ENCODE measurements around the gene HNF4A. TPM values are rescaled to one million over a fixed set of nuclear protein-coding genes. Genes with fewer than 3 reads are reported as not detected.

HNF4A gene
- total RNA-seq, 4 donors from 2014 or later: 0.63 TPM; not detected in 3

DNA sequence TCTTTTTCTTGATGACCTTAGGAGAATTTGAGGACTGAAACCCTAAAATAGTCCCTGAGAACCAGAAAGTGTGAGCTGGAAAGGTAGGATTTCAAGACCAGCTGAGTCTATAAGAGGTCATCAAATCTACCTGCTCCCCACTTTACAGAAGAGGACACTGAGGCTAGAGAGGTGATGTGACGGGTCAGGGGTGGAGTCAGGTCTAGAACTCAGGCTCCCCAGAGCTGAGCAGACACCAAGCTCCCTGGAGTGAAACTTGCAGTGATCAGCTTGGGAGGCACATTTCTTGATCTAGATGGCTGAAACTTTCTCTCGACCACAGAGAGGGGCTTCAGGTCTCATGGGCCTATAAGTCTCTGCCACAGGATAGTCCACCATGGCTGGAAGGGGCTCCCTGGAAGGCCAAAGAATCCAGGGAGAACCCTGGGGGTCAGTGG is 55.1 kb downstream of the HNF4A start:
- Histone ChIP-seq H3K27me3 (peaks cover 0 to 25% (median 0%) of the 10 kb centered on the region in 4 donors), H3K27ac (replicated peaks in 1 of 4) (no peak overlapping the region), H3K4me1 (no peaks in the 10 kb centered on the region), H3K4me3 (no peak overlapping the region), H3K9me3 (no peaks in the 10 kb centered on the region), H3K36me3 (no peaks in the 10 kb centered on the region)
- 90% methylated on average over 2 of the region's 2 CpGs for WGBS
- TF ChIP-seq POLR2AphosphoS5 (IDR thresholded peaks at IDR 0.05) (no peak), POLR2A (IDR thresholded peaks at IDR 0.05; ENCODE audit: low read depth) (no peak), EP300 (IDR thresholded peaks at IDR 0.05) (no peak)
- TF ChIP-seq, protein P1, sequence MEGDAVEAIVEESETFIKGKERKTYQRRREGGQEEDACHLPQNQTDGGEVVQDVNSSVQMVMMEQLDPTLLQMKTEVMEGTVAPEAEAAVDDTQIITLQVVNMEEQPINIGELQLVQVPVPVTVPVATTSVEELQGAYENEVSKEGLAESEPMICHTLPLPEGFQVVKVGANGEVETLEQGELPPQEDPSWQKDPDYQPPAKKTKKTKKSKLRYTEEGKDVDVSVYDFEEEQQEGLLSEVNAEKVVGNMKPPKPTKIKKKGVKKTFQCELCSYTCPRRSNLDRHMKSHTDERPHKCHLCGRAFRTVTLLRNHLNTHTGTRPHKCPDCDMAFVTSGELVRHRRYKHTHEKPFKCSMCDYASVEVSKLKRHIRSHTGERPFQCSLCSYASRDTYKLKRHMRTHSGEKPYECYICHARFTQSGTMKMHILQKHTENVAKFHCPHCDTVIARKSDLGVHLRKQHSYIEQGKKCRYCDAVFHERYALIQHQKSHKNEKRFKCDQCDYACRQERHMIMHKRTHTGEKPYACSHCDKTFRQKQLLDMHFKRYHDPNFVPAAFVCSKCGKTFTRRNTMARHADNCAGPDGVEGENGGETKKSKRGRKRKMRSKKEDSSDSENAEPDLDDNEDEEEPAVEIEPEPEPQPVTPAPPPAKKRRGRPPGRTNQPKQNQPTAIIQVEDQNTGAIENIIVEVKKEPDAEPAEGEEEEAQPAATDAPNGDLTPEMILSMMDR (IDR thresholded peaks at IDR 0.05): no peak
- intact Hi-C loops (cut with DNase I): no loop called here
- no peak for DNase-seq (ENCODE audit: extremely low spot score)

GRCh38 chr20:44411020-44411756 is 55.7 kb downstream of the HNF4A start:
- DNase-seq (ENCODE audit: extremely low spot score): no peak
- TF ChIP-seq POLR2AphosphoS5 (IDR thresholded peaks at IDR 0.05): no peak
- TF ChIP-seq POLR2A (IDR thresholded peaks at IDR 0.05; ENCODE audit: low read depth): no peak
- TF ChIP-seq EP300 (IDR thresholded peaks at IDR 0.05): no peak
- TF ChIP-seq, protein P1 (IDR thresholded peaks at IDR 0.05): no peak
- 87% methylated on average over 12 of the region's 28 CpGs for WGBS
- Histone ChIP-seq H3K27me3 (peaks cover 0 to 25% (median 0%) of the 10 kb centered on the region in 4 donors), H3K4me1 (no peaks in the 10 kb centered on the region), H3K36me3 (no peaks in the 10 kb centered on the region), H3K27ac (replicated peaks in 1 of 4) (no peak overlapping the region), H3K9me3 (no peaks in the 10 kb centered on the region), H3K4me3 (no peak overlapping the region)
- intact Hi-C loops (cut with DNase I): no loop called here

GRCh38 chr20:44411757-44412401 is 56.4 kb downstream of the HNF4A start:
- Histone ChIP-seq H3K27ac (replicated peaks in 1 of 4) (no peak overlapping the region), H3K36me3 (no peaks in the 10 kb centered on the region), H3K4me3 (no peak overlapping the region), H3K9me3 (no peaks in the 10 kb centered on the region), H3K4me1 (no peaks in the 10 kb centered on the region), H3K27me3 (peaks cover 0 to 25% (median 0%) of the 10 kb centered on the region in 4 donors)
- TF ChIP-seq POLR2AphosphoS5 (IDR thresholded peaks at IDR 0.05) (no peak), EP300 (IDR thresholded peaks at IDR 0.05) (no peak), POLR2A (IDR thresholded peaks at IDR 0.05; ENCODE audit: low read depth) (no peak)
- TF ChIP-seq, protein P1 (IDR thresholded peaks at IDR 0.05): no peak
- 88% methylated on average over 10 of the region's 10 CpGs for WGBS
- DNase-seq (ENCODE audit: extremely low spot score): no peak
- intact Hi-C loops (cut with DNase I): no loop called here

- Histone ChIP-seq H3K4me3 (no peak overlapping the region), H3K27me3 (peaks cover 0 to 25% (median 0%) of the 10 kb centered on the region in 4 donors), H3K9me3 (no peaks in the 10 kb centered on the region), H3K4me1 (no peaks in the 10 kb centered on the region), H3K27ac (replicated peaks in 1 of 4) (no peak overlapping the region), H3K36me3 (no peaks in the 10 kb centered on the region)
- intact Hi-C loops (cut with DNase I): no loop called here
- no peak for TF ChIP-seq POLR2AphosphoS5 (IDR thresholded peaks at IDR 0.05)
- TF ChIP-seq EP300 (IDR thresholded peaks at IDR 0.05): no peak
- no peak for TF ChIP-seq POLR2A (IDR thresholded peaks at IDR 0.05; ENCODE audit: low read depth)
- TF ChIP-seq, protein P1 (IDR thresholded peaks at IDR 0.05): no peak
- no peak for DNase-seq (ENCODE audit: extremely low spot score)
- 56% methylated on average over 21 of the region's 24 CpGs for WGBS
These were observed 57.1 kb downstream of the HNF4A start for GRCh38 chr20:44412402-44413144.

All from esophagus muscularis mucosa (tissue), 4 donors.